Dedifferentiated amniotic fluid mesenchymal stem cell (primary cell): ENCODE results near the gene IRX4.

ENCODE experiments used
- DNase-seq: peaks from one replicate; pipeline ENCODE4 v3.0.0-alpha.2; 2016; ENCODE audit errors: extremely low spot score

IRX4 gene

GRCh38 chr5:1838013-1838412 is 44.7 kb downstream of the IRX4 start:
- DNase-seq = no peak

GRCh38 chr5:1836891-1837880 is 45.5 kb downstream of the IRX4 start:
- no peak for DNase-seq

- DNase-seq = no peak
Observed at GRCh38 chr5:1836176-1836890, 46.4 kb downstream of the IRX4 start.

- DNase-seq = no peak
Observed at GRCh38 chr5:1835431-1835830, 47.3 kb downstream of the IRX4 start.

GRCh38 chr5:1834721-1835429 is 47.9 kb downstream of the IRX4 start:
- no peak for DNase-seq

GRCh38 chr5:1834022-1834551 is 48.6 kb downstream of the IRX4 start:
- DNase-seq = no peak

- no peak for DNase-seq
Observed at GRCh38 chr5:1833264-1834021, 49.3 kb downstream of the IRX4 start.

- DNase-seq = no peak
Observed at GRCh38 chr5:1832511-1833250, 50.0 kb downstream of the IRX4 start.

GRCh38 chr5:1831677-1832313 is 50.9 kb downstream of the IRX4 start:
- no peak for DNase-seq

GRCh38 chr5:1831257-1831656 is 51.5 kb downstream of the IRX4 start:
- no peak for DNase-seq

- DNase-seq = no peak
Observed at GRCh38 chr5:1830571-1831228, 52.0 kb downstream of the IRX4 start.

GRCh38 chr5:1827886-1828397 is 54.8 kb downstream of the IRX4 start:
- DNase-seq = no peak
